Measurements from ENCODE around the gene GDPD2. TPM values are rescaled to one million over a fixed set of nuclear protein-coding genes. Genes with fewer than 3 reads are reported as not detected.

GDPD2 gene
- total and polyA plus RNA-seq, 11 donors, result not detected

DNA sequence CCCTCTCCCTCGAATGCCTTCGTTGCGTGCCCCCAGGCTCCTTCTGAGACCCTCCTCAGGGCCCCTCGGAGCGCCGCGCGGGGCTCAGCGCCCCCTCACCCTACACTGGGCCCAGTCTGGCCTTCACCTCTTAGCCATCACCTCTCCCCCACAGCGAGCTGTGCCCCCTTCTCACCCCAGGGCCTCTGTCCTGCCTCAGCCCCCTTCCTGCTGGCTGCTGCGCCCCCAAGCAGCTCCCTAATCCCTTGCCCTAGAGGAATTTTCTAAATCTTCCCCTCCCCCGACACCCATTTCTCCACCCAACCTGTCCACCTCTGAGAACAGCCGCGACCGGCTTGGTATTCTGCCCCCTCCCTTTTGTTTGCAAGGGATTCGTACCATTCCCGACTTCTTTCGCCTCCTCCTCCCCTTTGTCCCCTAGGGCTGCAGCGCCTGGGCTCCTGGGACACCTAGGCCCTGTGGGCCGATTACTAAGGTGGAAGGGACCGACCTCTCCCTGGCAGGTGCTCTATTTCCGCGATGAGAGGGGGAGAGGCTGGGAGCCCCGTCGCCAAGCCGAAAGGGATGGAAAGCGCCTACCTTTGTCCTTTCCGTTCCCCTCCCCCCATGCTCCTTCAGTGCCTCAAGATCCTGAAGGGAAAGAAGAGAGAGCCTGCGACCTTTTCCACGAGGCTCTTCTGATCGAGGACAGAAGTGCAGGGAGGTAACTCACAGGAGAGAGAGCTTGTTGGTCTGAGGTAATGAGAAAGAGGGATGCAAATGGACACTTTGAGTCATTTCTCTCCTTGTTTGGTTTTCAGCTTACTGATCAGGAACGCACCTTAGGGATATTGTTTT, 32.5 kb downstream of the GDPD2 start:
- intact Hi-C loops (cut with DNase I), result loop anchor here in 6 of 10 donors (2.0 to 10.0 kb wide), 7 partner anchors 21 to 209 kb away; no protein-coding TSS in a partner anchor
- peak overlapping the region in 11 of 12 donors; percentile 39 to 69 (median 57) for H3K4me3 ChIP-seq
- H3K4me1 ChIP-seq, result peaks cover 0 to 15% (median 2%) of the 10 kb centered on the region in 12 donors
- TF ChIP-seq POLR2A (IDR thresholded peaks at IDR 0.05), result no peak
- TF ChIP-seq, protein P1, sequence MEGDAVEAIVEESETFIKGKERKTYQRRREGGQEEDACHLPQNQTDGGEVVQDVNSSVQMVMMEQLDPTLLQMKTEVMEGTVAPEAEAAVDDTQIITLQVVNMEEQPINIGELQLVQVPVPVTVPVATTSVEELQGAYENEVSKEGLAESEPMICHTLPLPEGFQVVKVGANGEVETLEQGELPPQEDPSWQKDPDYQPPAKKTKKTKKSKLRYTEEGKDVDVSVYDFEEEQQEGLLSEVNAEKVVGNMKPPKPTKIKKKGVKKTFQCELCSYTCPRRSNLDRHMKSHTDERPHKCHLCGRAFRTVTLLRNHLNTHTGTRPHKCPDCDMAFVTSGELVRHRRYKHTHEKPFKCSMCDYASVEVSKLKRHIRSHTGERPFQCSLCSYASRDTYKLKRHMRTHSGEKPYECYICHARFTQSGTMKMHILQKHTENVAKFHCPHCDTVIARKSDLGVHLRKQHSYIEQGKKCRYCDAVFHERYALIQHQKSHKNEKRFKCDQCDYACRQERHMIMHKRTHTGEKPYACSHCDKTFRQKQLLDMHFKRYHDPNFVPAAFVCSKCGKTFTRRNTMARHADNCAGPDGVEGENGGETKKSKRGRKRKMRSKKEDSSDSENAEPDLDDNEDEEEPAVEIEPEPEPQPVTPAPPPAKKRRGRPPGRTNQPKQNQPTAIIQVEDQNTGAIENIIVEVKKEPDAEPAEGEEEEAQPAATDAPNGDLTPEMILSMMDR (IDR thresholded peaks at IDR 0.05), result no peak
- WGBS, 4 donors, result 21 to 45% (median 37%) methylated on average over 32 of the region's 32 CpGs
- peaks cover 0 to 30% (median 0%) of the 10 kb centered on the region in 9 donors for H3K27me3 ChIP-seq
- ATAC-seq (peak in 2 of 4 donors; percentile 7 to 13), DNase-seq (no peak)
- H3K36me3 ChIP-seq, result no peaks in the 10 kb centered on the region
- no peaks in the 10 kb centered on the region for H3K9me3 ChIP-seq
- H3K27ac ChIP-seq, result peak overlapping the region in 11 of 12 donors; percentile 40 to 87 (median 79)

DNA sequence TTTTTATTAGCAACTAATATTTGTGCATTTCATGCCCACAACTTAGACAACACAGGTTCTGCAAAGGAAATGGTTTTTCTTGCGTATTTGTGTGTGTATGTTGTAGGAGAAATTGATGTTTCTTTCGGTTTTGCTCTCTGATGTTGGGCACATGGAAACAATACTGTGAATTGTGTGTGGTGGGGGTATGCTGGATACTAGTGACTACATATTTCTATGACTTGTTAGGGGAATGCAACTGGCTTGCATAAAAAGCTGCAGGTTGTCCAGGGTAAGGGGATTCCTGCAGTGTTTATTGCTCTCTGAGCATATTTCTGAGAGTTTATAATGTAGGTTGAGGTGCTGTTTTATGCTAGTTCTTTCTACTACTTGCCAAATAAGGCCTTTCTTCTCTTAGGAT, 33.1 kb downstream of the GDPD2 start:
- DNase-seq (no peak), ATAC-seq (no peak)
- intact Hi-C loops (cut with DNase I), result loop anchor here in 5 of 10 donors (2.0 to 10.0 kb wide), 4 partner anchors 21 to 209 kb away; no protein-coding TSS in a partner anchor
- peak overlapping the region in 3 of 12 donors; percentile 73 to 87 (median 83) for H3K27ac ChIP-seq
- peaks cover 0 to 30% (median 0%) of the 10 kb centered on the region in 9 donors for H3K27me3 ChIP-seq
- WGBS, 4 donors, result 41 to 52% (median 46%) methylated on average over 2 of the region's 2 CpGs
- peaks cover 0 to 15% (median 2%) of the 10 kb centered on the region in 12 donors for H3K4me1 ChIP-seq
- H3K9me3 ChIP-seq, result no peaks in the 10 kb centered on the region
- H3K4me3 ChIP-seq, result peak overlapping the region in 5 of 12 donors; percentile 57 to 69 (median 62)
- no peaks in the 10 kb centered on the region for H3K36me3 ChIP-seq
- TF ChIP-seq, protein P1 (IDR thresholded peaks at IDR 0.05), result no peak
- TF ChIP-seq POLR2A (IDR thresholded peaks at IDR 0.05), result no peak

DNA sequence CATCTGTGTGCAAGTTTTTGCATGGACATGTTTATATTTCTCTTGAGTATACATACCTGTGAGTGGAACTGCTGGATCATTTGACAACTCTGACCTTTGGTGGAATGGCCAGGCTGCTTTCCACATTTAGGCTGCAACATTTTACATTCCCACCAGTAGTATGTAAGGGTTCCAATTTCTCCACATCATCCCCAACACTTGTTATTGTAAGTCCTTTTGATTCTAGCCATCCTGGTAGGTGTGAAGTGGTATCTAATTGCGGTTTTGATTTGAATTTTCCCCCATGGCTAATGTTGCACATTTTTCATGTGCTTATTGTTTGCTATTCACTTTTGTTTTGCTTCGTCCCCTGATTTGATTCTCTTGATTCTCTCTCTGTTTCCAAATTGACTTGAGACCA, 37.9 kb downstream of the GDPD2 start:
- DNase-seq (no peak), ATAC-seq (no peak)
- Histone ChIP-seq H3K27ac (no peak overlapping the region), H3K4me1 (peaks cover 0 to 4% (median 0%) of the 10 kb centered on the region in 12 donors), H3K9me3 (no peaks in the 10 kb centered on the region), H3K4me3 (no peak overlapping the region), H3K36me3 (no peaks in the 10 kb centered on the region), H3K27me3 (peaks cover 0 to 15% (median 0%) of the 10 kb centered on the region in 9 donors)
- WGBS, 4 donors, result 80 to 100% (median 90%) methylated on average over 2 of the region's 2 CpGs
- no peak for TF ChIP-seq POLR2A (IDR thresholded peaks at IDR 0.05)
- TF ChIP-seq, protein P1 (IDR thresholded peaks at IDR 0.05), result no peak
- intact Hi-C loops (cut with DNase I), result loop anchor here in 1 of 10 donors (5.0 kb wide), 1 partner anchor 81 kb away; no protein-coding TSS in a partner anchor

DNA sequence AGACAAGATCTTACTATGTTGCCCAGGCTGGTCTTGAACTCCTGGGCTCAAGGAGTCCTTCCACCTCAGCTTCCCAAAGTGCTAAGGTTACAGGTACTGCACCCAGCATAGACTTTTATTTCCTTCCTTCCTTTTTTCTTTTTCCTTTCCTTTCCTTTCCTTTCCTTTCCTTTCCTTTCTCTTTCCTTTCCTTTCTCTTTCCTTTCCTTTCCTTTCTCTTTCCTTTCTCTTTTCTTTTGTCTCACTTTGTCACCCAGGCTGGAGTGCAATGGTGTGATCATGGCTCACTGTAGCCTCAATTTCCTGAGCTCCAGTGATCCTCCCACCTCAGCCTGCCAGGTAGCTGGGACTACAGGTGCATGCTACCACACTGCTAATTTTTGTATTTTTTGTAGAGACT, 40.9 kb downstream of the GDPD2 start:
- no peaks in the 10 kb centered on the region for H3K36me3 ChIP-seq
- no peak for DNase-seq
- intact Hi-C loops (cut with DNase I), result loop anchor here in 1 of 10 donors (5.0 kb wide), 1 partner anchor 78 kb away; no protein-coding TSS in a partner anchor

More for the DNA sequence above, 40.9 kb downstream of the GDPD2 start:
- ATAC-seq, result no peak
- no peak for TF ChIP-seq POLR2A (IDR thresholded peaks at IDR 0.05)
- Histone ChIP-seq H3K27me3 (no peaks in the 10 kb centered on the region), H3K27ac (no peak overlapping the region), H3K4me3 (no peak overlapping the region), H3K4me1 (no peaks in the 10 kb centered on the region), H3K9me3 (no peaks in the 10 kb centered on the region)

All from heart left ventricle (tissue), 16 donors.